HG02678 (cell line): Measurements from ENCODE around the gene PRAMEF7.
"Not testable (repeated sequence)": the region's sequence is repeated elsewhere in the genome, so short reads cannot be mapped to it uniquely, and the experiment has no call there.

Experiments used
- ATAC-seq: cut with Tn5 transposase; IDR thresholded peaks from one replicate; pipeline ENCODE4 v1.9.1; 2021; ENCODE audit warnings: mild to moderate bottlenecking, moderate library complexity; ENCODE audit not compliant: unreplicated experiment

Gene PRAMEF7

DNA sequence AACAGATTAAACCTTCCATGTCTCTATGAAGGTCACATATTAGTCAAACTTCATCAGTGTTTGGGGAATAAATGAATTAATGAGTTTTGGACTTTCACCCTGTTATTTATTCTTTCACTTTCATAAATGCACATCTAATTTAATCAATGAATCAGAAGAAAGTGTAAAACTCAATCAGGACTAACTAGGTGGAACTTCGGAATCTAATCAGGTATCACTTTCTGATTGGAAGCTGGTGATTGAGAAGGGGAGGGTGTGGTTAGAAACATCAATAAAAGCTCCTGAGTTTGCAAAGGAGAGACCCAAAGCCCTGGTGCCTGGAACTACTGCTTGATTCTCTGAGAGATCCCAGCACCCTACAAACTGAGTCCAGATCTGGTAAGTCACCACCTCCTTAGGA, at the start of gene PRAMEF7:
TSS of gene PRAMEF7 (plus strand) at position 301 of the 400 bp plus-strand sequence. CDS start 1,083 bp downstream, outside the sequence.
- not testable (repeated sequence) for ATAC-seq

DNA sequence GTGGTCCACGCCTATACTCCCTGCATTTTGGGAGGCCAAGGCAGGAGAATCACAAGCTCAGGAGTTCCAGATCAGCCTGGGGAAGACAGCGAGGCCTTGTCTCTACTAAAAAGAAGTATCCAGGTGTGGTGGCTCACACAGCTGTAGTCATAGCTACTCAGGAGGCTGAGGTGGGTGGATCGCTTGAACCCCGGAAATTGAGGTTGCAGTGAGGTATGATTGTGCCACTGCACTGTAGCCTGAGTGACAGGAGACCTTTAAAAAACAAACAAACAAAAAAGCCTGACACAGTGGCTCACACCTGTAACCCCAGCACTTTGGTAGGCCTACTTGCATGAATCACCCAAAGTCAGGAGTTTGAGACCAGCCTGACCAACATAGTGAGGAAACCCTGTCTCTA, 38.0 kb upstream of the PRAMEF7 start:
- not testable (repeated sequence) for ATAC-seq

DNA sequence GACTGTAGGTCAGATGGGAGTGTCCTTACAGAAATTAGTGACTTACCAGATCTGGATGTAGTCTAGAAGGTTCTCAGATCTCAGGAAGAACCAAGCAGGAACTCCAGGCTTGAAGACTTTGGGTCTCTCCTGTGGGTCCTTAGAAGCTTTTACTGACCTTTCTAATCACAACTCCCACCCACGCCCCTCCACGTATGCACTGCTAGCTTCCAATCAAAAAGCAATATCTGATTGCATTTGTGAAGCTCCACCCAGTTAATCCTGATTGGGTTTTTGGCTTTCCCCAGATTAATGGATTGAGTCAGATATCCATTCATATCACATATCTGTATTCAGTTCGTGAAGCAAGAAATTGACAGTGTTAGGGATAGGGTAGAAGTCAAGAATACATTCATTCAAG, 30.3 kb upstream of the PRAMEF7 start, which contains the start of gene PRAMEF4:
TSS of gene PRAMEF4 (minus strand) at position 101 of the 400 bp plus-strand sequence. CDS start 2,807 bp downstream, outside the sequence.
- not testable (repeated sequence) for ATAC-seq

DNA sequence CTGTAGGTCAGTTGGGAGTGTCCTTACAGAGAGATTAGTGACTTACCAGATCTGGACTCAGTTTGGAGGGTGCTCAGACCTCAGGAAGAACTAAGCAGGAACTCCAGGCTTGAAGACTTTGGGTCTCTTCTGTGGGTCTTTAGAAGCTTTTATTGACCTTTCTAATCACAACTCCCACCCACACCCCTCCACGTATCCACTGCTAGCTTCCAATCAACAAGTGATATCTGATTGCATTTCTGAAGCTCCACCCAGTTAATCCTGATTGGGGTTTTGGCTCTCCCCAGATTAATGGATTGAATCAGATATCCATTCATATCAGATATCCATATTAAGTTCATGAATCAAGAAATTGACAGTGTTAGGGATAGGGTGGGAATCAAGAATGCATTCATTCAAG, 18.2 kb upstream of the PRAMEF7 start, which contains the start of gene PRAMEF10:
TSS of gene PRAMEF10 (minus strand) at position 101 of the 400 bp plus-strand sequence. CDS start 2,423 bp downstream, outside the sequence.
- not testable (repeated sequence) for ATAC-seq

- not testable (repeated sequence) for ATAC-seq
These were observed 17.2 kb upstream of the PRAMEF7 start for GRCh38 chr1:12899186-12899585.

GRCh38 chr1:12903793-12904572, 12.4 kb upstream of the PRAMEF7 start:
- not testable (repeated sequence) for ATAC-seq

DNA sequence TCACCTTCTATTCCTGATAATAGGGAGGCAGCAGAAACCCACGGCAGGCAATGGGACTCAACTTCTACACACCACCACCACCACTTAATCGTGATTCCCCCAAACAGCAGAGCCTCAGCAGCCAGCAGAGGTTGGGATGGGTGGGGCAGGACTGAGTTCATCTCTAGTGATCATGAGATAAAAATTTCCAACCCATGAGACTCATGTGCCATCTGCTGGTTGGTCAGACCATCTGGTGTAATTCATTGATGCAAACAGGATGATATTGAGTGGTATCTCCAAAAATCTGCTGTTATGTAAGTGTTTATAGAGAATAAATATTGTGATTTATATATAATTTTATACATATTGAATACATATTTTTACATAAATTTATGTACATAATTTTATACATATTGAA, 5.3 kb downstream of the PRAMEF7 start:
- not testable (repeated sequence) for ATAC-seq

DNA sequence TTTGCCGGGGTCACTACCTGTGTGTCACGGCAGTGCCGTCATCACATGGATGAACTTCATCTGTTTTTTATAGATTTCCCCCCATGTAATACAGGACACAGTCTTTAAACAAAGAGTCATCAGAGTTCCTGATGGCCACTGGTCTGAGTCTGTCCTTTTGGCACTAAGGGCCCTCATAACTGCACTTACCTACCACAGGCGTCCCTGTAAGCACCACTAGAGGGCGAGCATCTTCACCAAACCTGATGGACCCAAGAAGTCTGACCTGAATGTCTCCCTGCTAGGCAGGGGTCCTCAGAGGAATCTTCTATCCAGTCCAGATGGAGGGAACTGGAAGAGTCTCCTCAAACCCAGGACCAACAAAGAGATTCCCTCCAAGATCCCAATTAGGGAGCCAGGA, 8.0 kb downstream of the PRAMEF7 start:
- not testable (repeated sequence) for ATAC-seq

DNA sequence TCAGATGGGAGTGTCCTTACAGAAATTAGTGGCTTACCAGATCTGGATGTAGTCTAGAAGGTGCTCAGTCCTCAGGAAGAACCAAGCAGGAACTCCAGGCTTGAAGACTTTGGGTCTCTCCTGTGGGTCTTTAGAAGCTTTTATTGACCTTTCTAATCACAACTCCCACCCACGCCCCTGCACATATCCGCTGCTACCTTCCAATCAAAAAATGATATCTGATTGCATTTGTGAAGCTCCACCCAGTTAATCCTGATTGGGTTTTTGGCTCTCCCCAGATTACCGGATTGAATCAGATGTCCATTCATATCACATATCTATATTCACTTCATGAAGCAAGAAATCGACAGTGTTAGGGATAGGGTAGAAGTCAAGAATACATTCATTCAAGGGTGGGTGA, 31.1 kb downstream of the PRAMEF7 start, which contains the start of gene PRAMEF6:
TSS of gene PRAMEF6 (minus strand) at position 101 of the 400 bp plus-strand sequence. CDS start 5,062 bp downstream, outside the sequence.
- not testable (repeated sequence) for ATAC-seq
